Gastroesophageal sphincter (tissue), 3 donors: ENCODE measurements around the gene ADARB1.

Source experiments
- CTCF ChIP-seq, 4 experiments: fragments of 200-600 bp in 2 of 4; fragments of 450-650 bp in 2 of 4; sonication (generic) in 1 of 4; IDR thresholded peaks; one replicate each; pipeline ENCODE4 v1.5.1; 2017 to 2019; ENCODE audit warnings: antibody characterized with exemption in 4 of 4, mild to moderate bottlenecking in 2 of 4, moderate library complexity in 2 of 4
- EP300 ChIP-seq: sonication (generic); formaldehyde crosslinking; IDR thresholded peaks from one replicate; pipeline ENCODE4 v1.6.1; 2017; ENCODE audit warnings: antibody characterized with exemption, mild to moderate bottlenecking
- POLR2A ChIP-seq, 2 donors: fragments of 450-650 bp; IDR thresholded peaks; one replicate each; pipeline ENCODE4 v1.6.1; 2017; ENCODE audit warnings: antibody characterized with exemption in 2 of 2, mild to moderate bottlenecking in 2 of 2, moderate library complexity in 1 of 2
- POLR2AphosphoS5 ChIP-seq: sonication (generic); formaldehyde crosslinking; IDR thresholded peaks from one replicate; pipeline ENCODE4 v1.6.1; 2017; ENCODE audit warnings: antibody characterized with exemption

DNA sequence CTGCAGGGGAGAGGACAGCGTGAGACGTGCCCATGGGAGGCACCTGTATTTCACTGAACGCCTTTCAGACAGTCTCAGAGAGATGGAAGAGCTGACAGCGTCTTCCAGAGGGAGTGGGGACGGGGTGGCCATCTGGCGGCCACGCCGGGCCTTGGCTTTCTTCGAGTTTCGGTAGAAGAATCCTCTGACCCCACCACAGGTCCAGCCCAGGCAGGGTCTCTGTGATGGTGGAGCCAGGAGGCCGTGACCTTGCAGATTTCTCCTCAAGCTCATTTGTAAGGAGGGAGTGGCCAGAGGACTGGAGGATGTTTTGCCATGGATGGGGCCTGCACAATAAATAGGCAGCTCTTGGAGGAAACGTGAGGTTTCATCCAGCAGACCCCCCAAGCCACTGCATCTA lies 47.6 kb upstream of the ADARB1 start:
- TF ChIP-seq CTCF (IDR thresholded peaks at IDR 0.05) (no peak), POLR2A (IDR thresholded peaks at IDR 0.05) (no peak), EP300 (no peak), POLR2AphosphoS5 (no peak)
